Stimulated activated CD4-positive, alpha-beta T cell treated with anti-CD3 and anti-CD28 coated beads, TNF-alpha, amount 100 ng/mL, for 4 hours (primary cell): Measurements from ENCODE around the gene TMEM263.
A peak's percentile ranks its signal among the peaks of the same experiment; 100 is the strongest.
"Not testable (repeated sequence)": the region's sequence is repeated elsewhere in the genome, so short reads cannot be mapped to it uniquely, and the experiment has no call there.

Experiments
- DNase-seq, 3 experiments: peaks; one replicate each; pipeline ENCODE4 v3.0.0-alpha.2; 2020; ENCODE audit warnings: low read depth in 3 of 3

TMEM263 gene

DNA sequence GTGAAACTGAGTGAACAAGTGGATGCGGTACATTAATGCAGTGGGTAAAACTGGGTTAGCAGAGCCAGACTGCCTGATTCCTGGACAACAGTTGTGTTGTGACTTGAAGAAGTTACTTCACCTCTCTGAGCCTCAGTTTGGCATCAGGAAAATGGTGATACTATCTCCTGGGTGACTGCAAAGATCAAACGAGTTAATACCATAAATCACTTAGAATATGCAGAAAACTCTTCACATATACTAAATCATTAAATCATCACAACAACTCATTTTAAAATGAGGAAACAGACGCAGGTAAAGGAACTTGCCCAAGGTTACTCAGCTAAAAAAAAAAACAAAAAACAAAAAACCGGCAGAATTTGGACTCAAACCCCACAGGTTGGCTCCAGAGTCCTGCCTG lies 30.4 kb downstream of the TMEM263 start:
- DNase-seq: no peak

DNA sequence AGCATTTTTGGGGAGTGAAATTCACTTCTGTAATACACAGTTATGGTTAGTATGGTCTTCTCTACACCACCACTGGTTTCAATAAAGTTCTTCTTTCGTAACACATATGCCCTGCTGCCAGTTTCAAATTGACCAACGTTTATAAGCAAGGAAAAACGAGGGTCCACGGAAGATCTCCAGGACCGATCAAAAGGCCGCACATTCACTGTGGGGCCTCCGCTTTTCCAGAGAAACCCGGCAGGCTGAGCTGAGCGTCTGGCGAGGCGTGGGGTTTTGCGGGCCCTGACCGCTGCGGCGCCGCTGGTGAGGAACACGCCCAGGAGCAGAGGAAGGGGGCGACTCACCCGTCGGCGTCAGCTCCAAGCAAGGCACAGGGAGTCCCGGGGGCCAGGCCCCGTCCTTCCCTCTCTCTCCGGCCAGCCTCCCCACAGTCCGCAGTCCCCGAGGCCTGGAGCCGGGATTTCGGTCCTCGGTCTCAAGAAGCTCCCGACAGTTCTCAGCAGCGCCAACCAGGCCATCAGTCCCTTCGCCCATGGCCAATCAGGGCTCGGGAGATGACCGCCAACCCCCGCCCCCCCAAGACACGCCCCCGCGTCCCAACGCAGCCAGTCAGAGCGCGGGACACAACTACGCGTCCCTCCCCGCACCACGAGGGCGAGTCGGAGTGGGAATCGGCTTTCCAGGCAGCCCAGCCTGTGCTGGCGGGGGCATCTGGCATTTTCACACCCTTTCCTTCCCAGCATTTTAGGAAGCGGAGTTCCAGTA lies 31.1 kb downstream of the TMEM263 start, which contains the start of gene MTERF2:
Gene MTERF2, minus strand, starts transcription at position 522 of the 765 bp plus-strand sequence. CDS start 8,432 bp downstream, outside the sequence.
- DNase-seq: peak; percentile 55 to 56 (median 55)

DNA sequence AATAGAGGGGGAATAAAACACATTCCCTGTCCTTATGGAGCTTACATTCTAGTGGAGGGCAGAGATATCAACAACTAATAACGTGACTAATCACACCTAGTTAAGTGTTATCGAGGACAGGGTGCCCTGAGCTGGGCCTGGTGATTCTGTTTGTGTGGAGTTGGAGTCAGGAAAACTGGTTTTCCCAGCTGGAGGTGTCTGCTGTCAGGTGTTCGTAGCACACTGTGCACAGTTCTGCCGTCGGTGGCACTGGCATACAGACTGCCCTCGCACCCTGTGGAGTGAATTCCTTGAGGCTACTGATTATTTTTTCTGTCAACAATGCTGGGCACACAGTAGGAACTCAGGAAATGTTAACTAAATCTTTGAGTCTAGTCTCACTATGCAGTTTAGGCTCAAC lies 32.1 kb downstream of the TMEM263 start:
- DNase-seq: no peak

DNA sequence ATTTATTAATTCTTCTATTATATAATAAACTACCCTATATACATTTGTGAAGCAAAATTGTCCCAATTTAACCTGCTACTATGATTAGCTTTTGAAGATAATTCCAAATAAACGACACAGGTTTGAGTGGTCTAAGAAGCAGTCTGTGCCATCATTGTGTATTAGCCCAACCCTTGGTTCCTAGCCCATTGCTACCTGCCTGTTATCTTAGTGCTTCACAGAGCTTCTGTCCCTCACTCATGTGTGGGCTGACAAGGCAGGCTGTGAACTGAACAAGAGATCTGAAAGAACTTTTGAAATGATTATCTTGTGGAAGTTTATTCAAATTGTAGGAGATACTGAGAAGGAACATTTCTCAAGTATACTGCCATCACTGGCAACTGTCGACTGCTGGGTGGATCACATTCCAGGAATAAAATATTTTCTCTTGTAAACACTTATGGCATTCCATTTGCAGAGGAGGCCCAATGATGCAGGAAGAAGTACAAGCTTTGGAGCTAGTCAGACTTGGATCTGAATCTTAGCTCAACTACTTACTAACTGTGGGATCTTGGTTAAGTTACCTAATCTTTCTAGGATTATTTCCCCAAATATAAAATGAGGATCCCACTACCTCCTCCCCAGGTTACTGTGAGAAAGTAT lies 39.0 kb downstream of the TMEM263 start:
- no peak for DNase-seq

DNA sequence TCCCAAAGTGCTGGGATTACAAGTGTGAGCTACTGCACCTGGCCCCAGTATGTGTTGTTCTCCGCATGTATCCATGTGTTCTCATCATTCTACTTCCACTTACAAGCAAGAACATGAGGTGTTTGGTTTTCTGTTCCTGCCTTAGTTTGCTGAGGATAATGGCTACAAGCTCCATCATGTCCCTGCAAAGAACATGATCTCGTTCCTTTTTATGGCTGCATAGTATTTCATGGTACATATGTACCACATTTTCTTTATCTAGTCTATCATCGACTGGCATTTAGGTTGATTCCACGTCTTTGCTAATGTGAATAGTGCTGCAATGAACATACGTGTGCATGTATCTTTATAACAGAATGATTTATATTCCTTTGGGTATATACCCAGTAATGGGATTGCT lies 40.4 kb downstream of the TMEM263 start:
- not testable (repeated sequence) for DNase-seq

DNA sequence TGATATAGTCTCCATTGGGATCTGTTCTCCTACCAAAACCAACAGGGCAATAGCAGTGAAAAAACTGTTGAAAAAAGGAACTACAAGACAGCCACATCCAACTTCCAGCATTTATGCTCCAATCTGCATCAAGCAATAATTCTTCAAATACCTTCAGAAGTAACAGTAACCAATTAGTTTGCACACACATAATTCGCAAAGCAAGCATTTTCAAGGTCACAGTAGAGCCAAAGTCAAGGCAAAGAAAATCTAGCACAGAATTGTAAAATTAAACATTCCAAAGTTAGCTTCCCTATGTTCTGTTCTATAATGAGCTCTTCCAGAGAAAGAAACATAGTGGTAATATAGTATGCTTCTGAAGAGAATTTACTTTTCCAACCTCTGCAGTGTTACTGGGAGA lies 42.2 kb downstream of the TMEM263 start:
- DNase-seq: no peak

DNA sequence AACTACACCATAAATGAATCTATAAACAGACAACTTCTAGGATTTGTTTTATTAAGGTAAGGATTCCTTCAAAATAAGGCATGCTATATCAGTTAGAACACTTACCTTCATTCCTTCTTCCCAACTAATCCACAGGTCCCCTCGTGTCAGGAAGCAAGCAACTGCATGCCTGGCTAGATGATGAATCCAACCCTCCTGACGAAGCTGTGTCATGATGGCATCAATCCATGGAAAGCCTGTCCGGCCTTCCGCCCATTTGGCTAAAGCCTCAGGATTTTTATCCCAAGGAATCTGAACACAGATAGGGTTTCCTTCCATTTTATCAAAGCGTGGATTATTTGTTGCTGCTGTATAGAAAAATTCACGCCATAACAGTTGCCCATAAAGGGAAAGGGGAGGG lies 43.7 kb downstream of the TMEM263 start:
- DNase-seq: no peak

DNA sequence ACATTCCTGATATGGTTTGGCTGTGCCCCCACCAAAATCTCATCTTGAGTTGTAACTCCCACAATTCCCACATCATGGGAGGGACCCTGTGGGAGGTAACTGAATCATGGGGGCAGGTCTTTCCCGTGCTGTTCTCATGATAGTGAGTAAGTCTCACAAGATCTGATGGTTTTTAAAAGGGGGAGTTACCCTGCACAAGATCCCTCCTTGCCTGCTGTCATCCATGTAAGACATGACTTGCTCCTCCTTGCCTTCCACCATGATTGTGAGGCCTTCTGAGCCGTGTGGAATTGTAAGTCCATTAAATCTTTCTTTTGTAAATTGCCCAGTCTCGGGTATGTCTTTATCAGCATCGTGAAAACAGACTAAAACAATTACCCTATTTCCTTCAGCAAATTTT lies 47.0 kb downstream of the TMEM263 start:
- DNase-seq: not testable (repeated sequence)

DNA sequence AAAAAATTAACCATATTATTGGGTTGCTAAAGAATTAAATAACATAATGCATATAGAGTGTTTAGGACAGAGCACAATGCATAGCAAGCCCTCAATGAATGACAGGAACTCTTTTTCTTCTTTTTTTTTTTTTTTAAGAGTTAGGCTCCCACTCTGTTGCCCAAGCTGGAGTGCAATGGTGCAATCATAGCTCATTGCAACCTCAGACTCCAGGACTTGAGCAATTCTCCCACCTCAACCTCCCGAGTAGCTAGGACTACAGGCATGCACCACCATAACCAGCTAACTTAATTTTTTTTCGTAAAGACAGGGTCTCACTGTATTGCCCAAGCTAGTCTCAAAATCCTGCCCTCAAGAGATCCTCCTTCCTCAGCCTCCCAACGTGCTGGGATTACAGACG lies 51.7 kb downstream of the TMEM263 start:
- no peak for DNase-seq

DNA sequence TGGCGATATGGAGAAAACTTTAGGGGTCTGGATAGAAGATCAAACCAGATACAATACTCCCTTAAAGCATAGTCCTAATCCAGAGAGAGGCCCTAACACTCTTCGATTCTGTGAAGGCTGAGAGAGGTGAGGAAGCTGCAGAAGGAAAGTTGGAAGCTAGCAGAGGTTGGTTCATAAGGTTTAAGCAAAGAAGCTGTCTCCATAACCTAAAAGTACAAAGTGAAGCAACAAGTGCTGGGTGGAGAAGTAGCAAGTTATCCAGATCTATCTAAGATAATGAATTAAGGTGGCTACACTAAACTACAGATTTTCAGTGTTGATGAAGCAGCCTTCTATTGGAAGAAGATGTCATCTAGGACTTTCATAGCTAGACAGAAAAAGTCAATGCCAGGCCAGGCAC lies 55.8 kb downstream of the TMEM263 start:
- no peak for DNase-seq

DNA sequence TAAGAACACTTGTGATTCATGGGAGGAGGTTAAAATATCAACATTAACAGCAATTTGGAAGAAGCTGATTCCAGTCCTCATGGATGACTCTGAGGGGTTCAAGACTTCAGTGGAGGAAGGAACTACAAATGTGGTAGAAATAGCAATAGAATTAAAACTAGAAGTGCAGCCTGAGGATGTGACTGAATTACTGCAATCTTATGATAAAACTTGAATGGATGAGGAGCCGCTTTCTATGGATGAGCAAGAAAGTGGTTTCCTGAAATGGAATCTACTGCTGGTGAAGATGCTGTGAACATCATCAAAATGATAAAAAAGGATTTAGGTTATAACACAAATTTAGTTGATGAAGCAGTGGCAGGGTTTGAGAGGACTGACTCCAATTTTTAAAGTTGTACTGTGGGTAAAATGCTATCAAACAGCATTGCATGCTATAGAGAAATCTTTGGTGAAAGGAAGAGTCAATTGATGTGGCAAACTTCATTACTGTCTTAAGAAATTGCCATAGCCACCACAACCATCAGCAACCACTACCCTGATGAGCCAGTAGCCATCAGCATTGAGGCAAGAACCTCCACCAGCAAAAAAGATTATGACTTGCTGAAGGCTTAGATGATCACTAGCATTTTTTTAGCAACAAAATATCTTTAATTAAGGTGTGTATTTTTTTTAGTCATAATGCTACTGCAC lies 57.2 kb downstream of the TMEM263 start:
- no peak for DNase-seq

DNA sequence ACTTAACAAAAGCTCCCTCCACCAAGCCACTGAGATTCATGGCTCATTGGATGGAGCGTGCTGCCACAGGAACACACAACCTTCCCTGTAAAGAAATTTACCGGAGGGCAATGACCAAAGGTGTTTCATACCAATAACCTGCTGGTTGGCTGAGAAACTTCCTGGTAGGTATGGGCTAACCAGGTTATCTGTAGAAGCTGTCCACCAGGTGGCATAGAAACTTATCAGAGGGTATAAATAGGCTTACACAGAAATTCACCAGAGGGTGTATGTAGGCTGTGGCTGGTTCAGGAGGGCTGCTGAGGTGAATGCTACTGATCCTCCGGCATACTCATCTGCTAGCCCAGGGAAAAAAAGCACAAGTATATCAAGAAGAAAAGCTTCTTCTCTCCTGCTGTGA lies 58.3 kb downstream of the TMEM263 start:
- DNase-seq: no peak

DNA sequence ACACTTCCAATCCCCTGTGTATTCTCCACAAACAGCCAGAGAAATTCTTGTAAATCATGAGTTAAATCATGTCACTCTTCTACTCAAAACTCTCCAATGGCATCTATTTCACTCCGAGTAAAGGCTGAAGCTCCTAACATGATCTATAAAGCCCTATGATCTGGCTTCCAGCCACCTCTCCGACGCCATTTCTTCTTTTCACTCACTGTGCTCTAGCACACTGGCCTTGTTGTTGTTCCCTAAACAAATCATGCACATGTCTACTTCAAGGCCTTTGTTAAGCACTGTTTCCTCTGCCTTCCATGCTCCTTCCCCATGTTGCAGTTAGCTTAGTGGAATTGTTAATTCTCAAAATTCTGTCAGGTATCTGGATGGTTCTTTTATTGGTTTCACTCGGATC lies 61.3 kb downstream of the TMEM263 start:
- DNase-seq: no peak

DNA sequence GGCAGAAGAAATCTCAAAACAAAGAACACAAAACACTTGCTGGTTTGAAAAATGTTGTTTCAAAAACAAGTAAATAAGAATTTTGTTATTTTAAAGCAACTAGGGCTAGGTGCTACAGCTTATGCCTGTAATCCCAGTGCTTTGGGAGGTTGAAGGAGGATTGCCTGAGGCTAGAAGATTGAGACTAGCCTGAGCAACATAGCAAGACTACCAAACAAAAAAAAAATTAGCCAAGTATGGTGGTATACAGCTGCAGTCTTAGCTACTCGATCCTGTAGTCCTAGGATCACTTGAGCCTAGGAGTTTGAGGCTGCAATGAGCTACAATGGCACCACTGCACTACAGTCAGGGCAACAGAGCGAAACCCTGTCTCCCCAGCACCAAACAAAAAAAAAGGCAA lies 63.8 kb downstream of the TMEM263 start:
- no peak for DNase-seq
